A549 (cell line): ENCODE measurements around the gene CYP26C1. TPM values are rescaled to one million over a fixed set of nuclear protein-coding genes. Genes with fewer than 3 reads are reported as not detected.

Experiments
- ATAC-seq, 2 experiments: fragments of 200-7000 bp in 1 of 2; fragments of >200 bp in 1 of 2; cut with Nextera tagmentation in 1 of 2; cut with Tn5 transposase in 1 of 2; 3 replicates each; pipeline versions ENCODE4 v1.8.0 to v1.9.1; 2018 to 2020; ENCODE audit warnings: mild to moderate bottlenecking in 1 of 2, moderate library complexity in 1 of 2
- CTCF ChIA-PET: fragments of 300-600 bp; sonication (Branson Sonifier 250); formaldehyde crosslinking; extraction: SDS; loops from one replicate; lab custom pipeline; 2021; ENCODE audit warnings: antibody characterized with exemption, inconsistent platforms; lab: Yijun Ruan, JAX
- POLR2A ChIA-PET: fragments of 350-600 bp; formaldehyde crosslinking; extraction: SDS; loops from one replicate; lab custom pipeline; 2021; ENCODE audit warnings: antibody characterized with exemption, inconsistent platforms; lab: Yijun Ruan, JAX
- DNase-seq, 2 experiments: peaks; one replicate each; pipeline versions ENCODE4 v3.0.0 to v3.0.0-alpha.2; 2011 to 2016; ENCODE audit warnings: low read depth in 1 of 2, low spot score in 1 of 2
- FAIRE-seq: peaks from 2 replicates; lab custom pipeline; 2011; peaks lifted over from hg19 to GRCh38; lab: Jason Lieb, UNC
- H3K27ac ChIP-seq, 2 experiments: fragments of >200 bp; sonication (Bioruptor Twin); formaldehyde crosslinking; 3 replicates each; pipeline ENCODE4 v1.5.1; 2016 to 2017
- H3K4me1 ChIP-seq: fragments of >200 bp; sonication (Bioruptor Twin); formaldehyde crosslinking; 3 replicates; pipeline ENCODE4 v1.6.1; 2016
- H3K4me2 ChIP-seq: fragments of >200 bp; sonication (Bioruptor Twin); formaldehyde crosslinking; 3 replicates; pipeline ENCODE4 v1.6.1; 2016
- H3K4me3 ChIP-seq: fragments of >200 bp; sonication (Bioruptor Twin); formaldehyde crosslinking; 3 replicates; pipeline ENCODE4 v1.5.1; 2016
- H3K9me3 ChIP-seq: fragments of >200 bp; sonication (Bioruptor Twin); formaldehyde crosslinking; 3 replicates; pipeline ENCODE4 v1.6.1; 2016
- BHLHE40 ChIP-seq: IDR thresholded peaks from 2 replicates; pipeline ENCODE4 v1.6.1; 2012; ENCODE audit warnings: low read depth, low read length, inconsistent platforms
- CBX8 ChIP-seq: fragments of 200-600 bp; sonication (generic); IDR thresholded peaks from 2 replicates; pipeline ENCODE4 v1.6.1; 2016
- CHD2 ChIP-seq: fragments of 150-350 bp; IDR thresholded peaks from 2 replicates; pipeline ENCODE4 v1.6.1; 2014; ENCODE audit warnings: low read length; ENCODE audit not compliant: partially characterized antibody
- CHD4 ChIP-seq: fragments of 200-600 bp; sonication (generic); IDR thresholded peaks from 2 replicates; pipeline ENCODE4 v1.6.1; 2016; ENCODE audit warnings: antibody characterized with exemption, mild to moderate bottlenecking, borderline replicate concordance
- EP300 ChIP-seq, 2 experiments: fragments of >200 bp; sonication (Bioruptor Twin); formaldehyde crosslinking; IDR thresholded peaks; 2 replicates in 1 of 2; 3 replicates in 1 of 2; pipeline ENCODE4 v1.6.1; 2016 to 2017
- FOSB ChIP-seq: fragments of 250-450 bp; sonication (Bioruptor Pico); IDR thresholded peaks from 2 replicates; pipeline ENCODE4 v1.5.0; 2020; ENCODE audit warnings: mild to moderate bottlenecking, moderate library complexity
- FOSL2 ChIP-seq, 2 experiments: fragments of 450-650 bp in 1 of 2; fragments of >200 bp in 1 of 2; sonication (Bioruptor Twin) in 1 of 2; formaldehyde crosslinking; IDR thresholded peaks; 2 replicates each; pipeline versions ENCODE4 v1.5.0 to v1.6.1; 2016 to 2020; ENCODE audit warnings: mild to moderate bottlenecking in 1 of 2, moderate library complexity in 1 of 2
- FOXS1 ChIP-seq: fragments of 250-450 bp; sonication (Bioruptor Pico); IDR thresholded peaks from 2 replicates; pipeline ENCODE4 v1.5.0; 2020; ENCODE audit warnings: mild to moderate bottlenecking, moderate library complexity
- GATA3 ChIP-seq: IDR thresholded peaks from 2 replicates; pipeline ENCODE4 v1.6.1; 2012; ENCODE audit warnings: borderline replicate concordance
- HDAC2 ChIP-seq: fragments of 200-600 bp; sonication (generic); IDR thresholded peaks from 2 replicates; pipeline ENCODE4 v1.6.1; 2016
- HEYL ChIP-seq: fragments of 250-450 bp; sonication (Bioruptor Pico); IDR thresholded peaks from 2 replicates; pipeline ENCODE4 v1.8.0; 2021; ENCODE audit warnings: mild to moderate bottlenecking, moderate library complexity
- HMGXB4 ChIP-seq: fragments of 250-450 bp; sonication (Bioruptor Pico); IDR thresholded peaks from 2 replicates; pipeline ENCODE4 v1.5.0; 2021; ENCODE audit warnings: mild to moderate bottlenecking, moderate library complexity, borderline replicate concordance
- HOXB13 ChIP-seq: fragments of 250-450 bp; sonication (Bioruptor Pico); IDR thresholded peaks from 2 replicates; pipeline ENCODE4 v1.5.0; 2020; ENCODE audit warnings: low read depth, mild to moderate bottlenecking, moderate library complexity
- HOXB5 ChIP-seq: fragments of 250-450 bp; sonication (Bioruptor Pico); IDR thresholded peaks from 2 replicates; pipeline ENCODE4 v1.5.0; 2020; ENCODE audit warnings: mild to moderate bottlenecking, moderate library complexity
- JUN ChIP-seq, 2 experiments: fragments of >200 bp; sonication (Bioruptor Twin); formaldehyde crosslinking; IDR thresholded peaks; 2 replicates in 1 of 2; 3 replicates in 1 of 2; pipeline ENCODE4 v1.6.1; 2016 to 2017
- JUNB ChIP-seq: fragments of >200 bp; sonication (Bioruptor Twin); formaldehyde crosslinking; IDR thresholded peaks from 2 replicates; pipeline ENCODE4 v1.6.1; 2016
- MAZ ChIP-seq: fragments of 150-350 bp; IDR thresholded peaks from 2 replicates; pipeline ENCODE4 v1.6.1; 2014; ENCODE audit warnings: antibody characterized with exemption, low read depth, low read length, borderline replicate concordance
- MYC ChIP-seq: IDR thresholded peaks from 2 replicates; pipeline ENCODE4 v1.6.1; 2012; ENCODE audit warnings: mild to moderate bottlenecking, inconsistent platforms, low read length, improper control_type of control experiment, borderline replicate concordance
- PBX3 ChIP-seq: IDR thresholded peaks from 2 replicates; pipeline ENCODE4 v1.6.1; 2012
- PHF8 ChIP-seq: fragments of 200-600 bp; sonication (generic); IDR thresholded peaks from 2 replicates; pipeline ENCODE4 v1.6.1; 2016; ENCODE audit warnings: low read depth, mild to moderate bottlenecking, antibody characterized with exemption, moderate library complexity, borderline replicate concordance
- POLR2A ChIP-seq: IDR thresholded peaks from 2 replicates; pipeline ENCODE4 v1.6.1; 2012; ENCODE audit warnings: mild to moderate bottlenecking, low read length
- POLR2AphosphoS2 ChIP-seq: conservative IDR thresholded peaks from 2 replicates; pipeline ENCODE4 v1.6.1; 2012; ENCODE audit warnings: low read length, improper control_type of control experiment, inconsistent platforms
- RAD21 ChIP-seq, 2 experiments: fragments of >200 bp in 1 of 2; sonication (Bioruptor Twin) in 1 of 2; formaldehyde crosslinking in 1 of 2; IDR thresholded peaks in 1 of 2; conservative IDR thresholded peaks in 1 of 2; 2 replicates in 1 of 2; 3 replicates in 1 of 2; pipeline ENCODE4 v1.6.1; 2012 to 2018; ENCODE audit warnings: inconsistent platforms in 1 of 2
- SMC3 ChIP-seq: fragments of >200 bp; sonication (Bioruptor Twin); formaldehyde crosslinking; IDR thresholded peaks from 3 replicates; pipeline ENCODE4 v1.6.1; 2018; ENCODE audit warnings: inconsistent platforms
- SREBF2 ChIP-seq: fragments of 450-650 bp; IDR thresholded peaks from 2 replicates; pipeline ENCODE4 v1.6.1; 2014; ENCODE audit warnings: mild to moderate bottlenecking, moderate library complexity
- ZFP36 ChIP-seq: fragments of 450-650 bp; IDR thresholded peaks from 2 replicates; pipeline ENCODE4 v1.6.1; 2014; ENCODE audit warnings: borderline replicate concordance; ENCODE audit not compliant: partially characterized antibody
- ZNF302 ChIP-seq: fragments of 250-450 bp; sonication (Bioruptor Pico); IDR thresholded peaks from 2 replicates; pipeline ENCODE4 v1.9.0; 2021; ENCODE audit warnings: inconsistent platforms, mild to moderate bottlenecking, moderate library complexity
- WGBS: methylation state at CpG from one replicate; pipeline ENCODE4 v1.1.6; 2017; ENCODE audit errors: missing lambda C conversion rate; 5-methylcytosine and 5-hydroxymethylcytosine counted together
- polyA plus RNA-seq, 4 experiments: library from polyadenylated mRNA; depleted of rRNA in 3 of 4; stranded (reverse); fragments of >200 nt; fragmentation: RNase III in 1 of 4; extraction: RNeasy Plus Mini Kit Qiagen cat#74134 plus additional on column Dnase treatment in 1 of 4; gene quantifications; 2 replicates in 3 of 4; 3 replicates in 1 of 4; pipeline ENCODE4 v1.2.3, GENCODE V29; 2011 to 2017
- TF ChIP-seq, protein P1 (sequence below): IDR thresholded peaks from 2 replicates; pipeline ENCODE4 v1.6.1; 2012; ENCODE audit warnings: low read depth, borderline replicate concordance
- TF ChIP-seq, protein P2 (sequence below): IDR thresholded peaks from 2 replicates; pipeline ENCODE4 v1.6.1; 2012

Gene CYP26C1
- polyA plus RNA-seq, 2 of the 4 experiments (the other 2 are of a cell fraction), result not detected

- H3K4me3 ChIP-seq, result no peak overlapping the region
- no peak for FAIRE-seq
- H3K27ac ChIP-seq, result peak overlapping the region in 1 of 2 experiments; percentile 6; a peak in 1 of 6 replicates
- POLR2A ChIA-PET, result no interaction called here
- TF ChIP-seq, protein P1, sequence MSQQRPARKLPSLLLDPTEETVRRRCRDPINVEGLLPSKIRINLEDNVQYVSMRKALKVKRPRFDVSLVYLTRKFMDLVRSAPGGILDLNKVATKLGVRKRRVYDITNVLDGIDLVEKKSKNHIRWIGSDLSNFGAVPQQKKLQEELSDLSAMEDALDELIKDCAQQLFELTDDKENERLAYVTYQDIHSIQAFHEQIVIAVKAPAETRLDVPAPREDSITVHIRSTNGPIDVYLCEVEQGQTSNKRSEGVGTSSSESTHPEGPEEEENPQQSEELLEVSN, result no peak
- TF ChIP-seq ZFP36 (no peak), BHLHE40 (no peak), FOSB (CRISPR knock-in tag) (no peak), SMC3 (no peak), CBX8 (no peak), ZNF302 (no peak), PBX3 (no peak), JUN (IDR thresholded peaks at IDR 0.05) (no peak), GATA3 (no peak), HEYL (CRISPR knock-in tag) (no peak), FOSL2 (IDR thresholded peaks at IDR 0.05) (no peak), FOSL2 (CRISPR knock-in tag; IDR thresholded peaks at IDR 0.05) (no peak), JUNB (no peak)
- TF ChIP-seq, protein P2, sequence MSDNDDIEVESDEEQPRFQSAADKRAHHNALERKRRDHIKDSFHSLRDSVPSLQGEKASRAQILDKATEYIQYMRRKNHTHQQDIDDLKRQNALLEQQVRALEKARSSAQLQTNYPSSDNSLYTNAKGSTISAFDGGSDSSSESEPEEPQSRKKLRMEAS, result no peak
- H3K9me3 ChIP-seq, result no peaks in the 10 kb centered on the region
- CTCF ChIA-PET, result interaction anchor here (1.0 kb wide), 1 partner anchor 269 kb away, joined by 3 read pairs; no protein-coding TSS in a partner anchor
- H3K4me2 ChIP-seq, result no peak overlapping the region
- peaks cover 13% of the 10 kb centered on the region; the same call in 2 of the 3 replicates for H3K4me1 ChIP-seq
- DNase-seq, result no peak
- 82% methylated on average over 7 of the region's 7 CpGs for WGBS
- ATAC-seq, result no peak
These were observed 23.3 kb downstream of the CYP26C1 start for GRCh38 chr10:93083743-93084539.

DNA sequence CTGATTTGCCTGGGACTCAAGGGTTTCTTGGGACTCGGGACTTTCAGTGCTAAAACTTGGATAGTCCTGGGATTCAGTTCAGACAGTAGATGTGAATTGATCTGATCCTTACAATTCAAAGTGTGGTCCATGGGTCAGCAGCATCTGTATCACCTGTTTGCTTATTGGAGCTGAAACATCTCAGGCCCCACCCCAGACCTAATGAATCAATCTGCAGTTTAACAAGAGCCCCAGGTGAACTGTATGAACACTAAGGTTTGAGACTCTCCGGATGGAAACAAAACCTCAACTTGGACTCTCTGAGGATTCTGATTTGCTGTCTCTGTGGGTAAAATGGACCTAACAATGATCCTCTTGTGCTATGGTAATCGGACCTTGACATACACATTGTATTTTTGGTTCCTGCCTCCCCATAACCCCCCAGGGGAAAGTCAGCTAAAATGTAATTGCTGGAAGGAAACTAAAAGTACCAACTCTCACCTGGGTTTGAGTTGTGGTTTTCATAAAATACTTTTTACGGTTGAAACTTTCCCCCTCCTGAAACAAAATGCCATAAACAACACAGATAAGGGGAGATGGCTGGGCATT is 24.8 kb downstream of the CYP26C1 start:
- Histone ChIP-seq H3K9me3 (no peaks in the 10 kb centered on the region), H3K4me1 (peaks cover 3% of the 10 kb centered on the region; the same call in 1 of the 3 replicates), H3K27ac (no peak overlapping the region), H3K4me3 (no peak overlapping the region), H3K4me2 (no peak overlapping the region)
- FAIRE-seq (no peak), DNase-seq (no peak), ATAC-seq (no peak)
- no peak for TF ChIP-seq POLR2AphosphoS2
- TF ChIP-seq SMC3, result no peak
- no peak for TF ChIP-seq SREBF2
- no peak for TF ChIP-seq BHLHE40
- TF ChIP-seq POLR2A, result no peak
- WGBS, result 61% methylated on average over 4 of the region's 4 CpGs
- ChIA-PET POLR2A (no interaction called here), CTCF (interaction anchor here (1.1 to 1.7 kb wide), 2 partner anchors 10 to 211 kb away, joined by 3 to 7 read pairs; no protein-coding TSS in a partner anchor)

- H3K4me1 ChIP-seq, result no peaks in the 10 kb centered on the region
- POLR2A ChIA-PET, result no interaction called here
- no peak overlapping the region for H3K4me3 ChIP-seq
- DNase-seq, result no peak
- no peak for ATAC-seq
- CTCF ChIA-PET, result interaction anchor here (1.1 kb wide), 1 partner anchor 210 kb away, joined by 3 read pairs; no protein-coding TSS in a partner anchor
- no peak for FAIRE-seq
- no peaks in the 10 kb centered on the region for H3K9me3 ChIP-seq
- no peak overlapping the region for H3K27ac ChIP-seq
- WGBS, result 88% methylated on average over 6 of the region's 6 CpGs
- no peak overlapping the region for H3K4me2 ChIP-seq
- TF ChIP-seq HOXB5 (no peak), FOSB (CRISPR knock-in tag) (no peak), HMGXB4 (CRISPR knock-in tag) (no peak), HOXB13 (CRISPR knock-in tag) (no peak), HEYL (CRISPR knock-in tag) (no peak), CHD2 (no peak), EP300 (IDR thresholded peaks at IDR 0.05) (no peak), CHD4 (no peak), BHLHE40 (no peak), PHF8 (no peak), MYC (no peak), FOXS1 (CRISPR knock-in tag) (no peak), HDAC2 (no peak), PBX3 (no peak), MAZ (no peak), RAD21 (conservative IDR thresholded peaks at IDR 0.05 in 1 of 2, IDR thresholded peaks at IDR 0.05 in 1 of 2) (no peak)
These were observed 25.7 kb downstream of the CYP26C1 start for GRCh38 chr10:93086289-93086688.
